ENCODE measurements around the gene ASCC2.
A peak's percentile ranks its signal among the peaks of the same experiment; 100 is the strongest.

Gene ASCC2

GRCh38 chr22:29854432-29854831 lies 16.4 kb upstream of the ASCC2 start:
- no peak for TF ChIP-seq FOXP2 (optimal IDR thresholded peaks at IDR 0.05; ENCODE audit: borderline replicate concordance, extremely low read depth, extremely low read length, insufficient read depth)

GRCh38 chr22:29848111-29848510 lies 10.0 kb upstream of the ASCC2 start:
- no peak for TF ChIP-seq REST (IDR thresholded peaks at IDR 0.05; ENCODE audit: insufficient read depth in 1 of 2, low read depth in 2 of 2, low read length in 2 of 2)
- TF ChIP-seq SIN3A (IDR thresholded peaks at IDR 0.05; ENCODE audit: borderline replicate concordance, insufficient read depth, low read length): no peak
- TF ChIP-seq POLR2AphosphoS5 (IDR thresholded peaks at IDR 0.05; ENCODE audit: low read depth, low read length): no peak
- no peak for TF ChIP-seq FOXP2 (optimal IDR thresholded peaks at IDR 0.05; ENCODE audit: borderline replicate concordance, extremely low read depth, extremely low read length, insufficient read depth)
- no peak for TF ChIP-seq TAF1 (IDR thresholded peaks at IDR 0.05; ENCODE audit: borderline replicate concordance, insufficient read depth, low read length)

GRCh38 chr22:29846290-29846689 lies 8.2 kb upstream of the ASCC2 start:
- TF ChIP-seq SIN3A (IDR thresholded peaks at IDR 0.05; ENCODE audit: borderline replicate concordance, insufficient read depth, low read length): no peak
- no peak for TF ChIP-seq POLR2AphosphoS5 (IDR thresholded peaks at IDR 0.05; ENCODE audit: low read depth, low read length)
- TF ChIP-seq REST (IDR thresholded peaks at IDR 0.05; ENCODE audit: insufficient read depth in 1 of 2, low read depth in 2 of 2, low read length in 2 of 2): no peak
- TF ChIP-seq FOXP2 (optimal IDR thresholded peaks at IDR 0.05; ENCODE audit: borderline replicate concordance, extremely low read depth, extremely low read length, insufficient read depth): no peak
- TF ChIP-seq TAF1 (IDR thresholded peaks at IDR 0.05; ENCODE audit: borderline replicate concordance, insufficient read depth, low read length): no peak

- TF ChIP-seq SIN3A (IDR thresholded peaks at IDR 0.05; ENCODE audit: borderline replicate concordance, insufficient read depth, low read length): no peak
- TF ChIP-seq FOXP2 (optimal IDR thresholded peaks at IDR 0.05; ENCODE audit: borderline replicate concordance, extremely low read depth, extremely low read length, insufficient read depth): peak; percentile 61
Measured at GRCh38 chr22:29842740-29843139, 4.7 kb upstream of the ASCC2 start.

GRCh38 chr22:29842172-29842571 lies 4.1 kb upstream of the ASCC2 start:
- TF ChIP-seq FOXP2 (optimal IDR thresholded peaks at IDR 0.05; ENCODE audit: borderline replicate concordance, extremely low read depth, extremely low read length, insufficient read depth) (no peak), POLR2AphosphoS5 (IDR thresholded peaks at IDR 0.05; ENCODE audit: low read depth, low read length) (no peak), REST (IDR thresholded peaks at IDR 0.05; ENCODE audit: insufficient read depth in 1 of 2, low read depth in 2 of 2, low read length in 2 of 2) (no peak), TAF1 (IDR thresholded peaks at IDR 0.05; ENCODE audit: borderline replicate concordance, insufficient read depth, low read length) (no peak), SIN3A (IDR thresholded peaks at IDR 0.05; ENCODE audit: borderline replicate concordance, insufficient read depth, low read length) (no peak)

- TF ChIP-seq SIN3A (IDR thresholded peaks at IDR 0.05; ENCODE audit: borderline replicate concordance, insufficient read depth, low read length) (no peak), POLR2AphosphoS5 (IDR thresholded peaks at IDR 0.05; ENCODE audit: low read depth, low read length) (no peak), FOXP2 (optimal IDR thresholded peaks at IDR 0.05; ENCODE audit: borderline replicate concordance, extremely low read depth, extremely low read length, insufficient read depth) (no peak), REST (IDR thresholded peaks at IDR 0.05; ENCODE audit: insufficient read depth in 1 of 2, low read depth in 2 of 2, low read length in 2 of 2) (no peak), TAF1 (IDR thresholded peaks at IDR 0.05; ENCODE audit: borderline replicate concordance, insufficient read depth, low read length) (no peak)
Measured at GRCh38 chr22:29840498-29840897, 2.4 kb upstream of the ASCC2 start.

All from PFSK-1 (cell line).